Measurements from ENCODE around the gene BTBD19.

DNA sequence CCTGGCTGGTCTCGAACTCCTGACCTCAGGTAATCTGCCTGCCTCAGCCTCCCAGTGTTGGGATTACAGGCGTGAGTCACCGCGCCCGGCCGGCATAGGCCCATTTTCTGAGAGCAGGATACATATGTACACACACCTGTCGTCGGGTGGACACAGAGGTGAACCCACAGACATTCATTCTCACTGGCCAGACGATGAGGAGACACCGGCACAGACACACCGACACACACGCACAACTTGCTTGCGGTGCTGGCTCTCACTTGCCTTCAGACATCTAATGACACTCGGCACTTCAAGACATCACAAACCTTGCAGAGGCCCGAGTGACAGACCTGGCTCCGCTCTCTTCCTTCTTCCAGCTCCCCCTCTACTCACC is 34.2 kb downstream of the BTBD19 start:
- no peak for TF ChIP-seq EZH2 (IDR thresholded peaks at IDR 0.05; ENCODE audit: low read length)
- TF ChIP-seq, protein P1, sequence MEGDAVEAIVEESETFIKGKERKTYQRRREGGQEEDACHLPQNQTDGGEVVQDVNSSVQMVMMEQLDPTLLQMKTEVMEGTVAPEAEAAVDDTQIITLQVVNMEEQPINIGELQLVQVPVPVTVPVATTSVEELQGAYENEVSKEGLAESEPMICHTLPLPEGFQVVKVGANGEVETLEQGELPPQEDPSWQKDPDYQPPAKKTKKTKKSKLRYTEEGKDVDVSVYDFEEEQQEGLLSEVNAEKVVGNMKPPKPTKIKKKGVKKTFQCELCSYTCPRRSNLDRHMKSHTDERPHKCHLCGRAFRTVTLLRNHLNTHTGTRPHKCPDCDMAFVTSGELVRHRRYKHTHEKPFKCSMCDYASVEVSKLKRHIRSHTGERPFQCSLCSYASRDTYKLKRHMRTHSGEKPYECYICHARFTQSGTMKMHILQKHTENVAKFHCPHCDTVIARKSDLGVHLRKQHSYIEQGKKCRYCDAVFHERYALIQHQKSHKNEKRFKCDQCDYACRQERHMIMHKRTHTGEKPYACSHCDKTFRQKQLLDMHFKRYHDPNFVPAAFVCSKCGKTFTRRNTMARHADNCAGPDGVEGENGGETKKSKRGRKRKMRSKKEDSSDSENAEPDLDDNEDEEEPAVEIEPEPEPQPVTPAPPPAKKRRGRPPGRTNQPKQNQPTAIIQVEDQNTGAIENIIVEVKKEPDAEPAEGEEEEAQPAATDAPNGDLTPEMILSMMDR (optimal IDR thresholded peaks at IDR 0.05 in 1 of 3, IDR thresholded peaks at IDR 0.05 in 1 of 3, conservative IDR thresholded peaks at IDR 0.05 in 1 of 3; ENCODE audit: extremely low read depth in 1 of 3, insufficient read depth in 2 of 3, low read length in 3 of 3) = no peak
